OCI-LY3 (cell line): ENCODE measurements around the gene HSPA1L.

Experiments used
- H2AFZ ChIP-seq: fragments of 200-600, 300-600 bp; shearing (Covaris generic); 2 replicates; pipeline ENCODE4 v1.6.0; 2014; ENCODE audit warnings: antibody characterized with exemption, low read depth, low read length
- H3K27ac ChIP-seq: fragments of 200-600, 300-600 bp; sonication (generic); 2 replicates; pipeline ENCODE4 v1.5.1; 2014; ENCODE audit warnings: mild to moderate bottlenecking, low read length, moderate library complexity, mixed read lengths
- H3K27me3 ChIP-seq: fragments of 200-600, 300-600 bp; sonication (generic); 2 replicates; pipeline ENCODE4 v1.6.1; 2014; ENCODE audit warnings: low read depth, low read length, mixed read lengths
- H3K36me3 ChIP-seq: fragments of 200-600, 300-600 bp; sonication (generic); replicated peaks from 2 replicates; pipeline ENCODE3; 2014; ENCODE audit warnings: low read depth, low read length, mixed read lengths
- H3K4me1 ChIP-seq: fragments of 300-600, 200-600 bp; sonication (generic); 2 replicates; pipeline ENCODE4 v1.6.1; 2014; ENCODE audit warnings: low read length, mixed read lengths
- H3K4me2 ChIP-seq: fragments of 200-600, 300-600 bp; sonication (generic); 2 replicates; pipeline ENCODE4 v1.6.1; 2014; ENCODE audit warnings: low read length, mixed read lengths
- H3K4me3 ChIP-seq: fragments of 300-600, 200-600 bp; sonication (generic); 2 replicates; pipeline ENCODE4 v1.5.1; 2014; ENCODE audit warnings: antibody characterized with exemption, mild to moderate bottlenecking, low read length, moderate library complexity
- H3K79me2 ChIP-seq: fragments of 300-600, 200-600 bp; shearing (Covaris generic); 2 replicates; pipeline ENCODE4 v1.6.1; 2014; ENCODE audit warnings: mild to moderate bottlenecking, low read length, mixed read lengths
- H3K9ac ChIP-seq: fragments of 300-600, 200-600 bp; shearing (Covaris generic); 2 replicates; pipeline ENCODE4 v1.6.0; 2014; ENCODE audit warnings: mild to moderate bottlenecking, low read length, moderate library complexity
- H3K9me3 ChIP-seq: fragments of 200-600, 300-600 bp; shearing (Covaris generic); 2 replicates; pipeline ENCODE4 v1.6.1; 2014; ENCODE audit warnings: low read length, mixed read lengths; ENCODE audit not compliant: insufficient read depth
- H4K20me1 ChIP-seq: fragments of 200-600, 300-600 bp; sonication (generic); 2 replicates; pipeline ENCODE4 v1.6.1; 2016; ENCODE audit warnings: low read length, mixed read lengths; ENCODE audit not compliant: insufficient read depth
- CTCF ChIP-seq: fragments of 200-600, 300-600 bp; sonication (generic); IDR thresholded peaks from 2 replicates; pipeline ENCODE4 v1.5.1; 2014; ENCODE audit warnings: antibody characterized with exemption, low read length, low read depth
- EZH2phosphoT487 ChIP-seq: fragments of 200-600 bp; shearing (Covaris generic); IDR thresholded peaks from 2 replicates; pipeline ENCODE4 v1.6.1; 2018; ENCODE audit warnings: antibody characterized with exemption, mixed run types, low read depth

Gene HSPA1L

GRCh38 chr6:31791324-31792089, 23.6 kb downstream of the HSPA1L start:
- Histone ChIP-seq H3K36me3 (peaks cover 5% of the 10 kb centered on the region), H3K9ac (no peak overlapping the region), H3K79me2 (peaks cover 34% of the 10 kb centered on the region), H3K4me1 (peaks cover 25% of the 10 kb centered on the region), H4K20me1 (no peaks in the 10 kb centered on the region), H2AFZ (no peak overlapping the region), H3K27ac (no peak overlapping the region), H3K27me3 (no peaks in the 10 kb centered on the region), H3K4me3 (no peak overlapping the region), H3K9me3 (no peaks in the 10 kb centered on the region), H3K4me2 (no peak overlapping the region)
- TF ChIP-seq EZH2phosphoT487 (no peak), CTCF (peak; percentile 40)

DNA sequence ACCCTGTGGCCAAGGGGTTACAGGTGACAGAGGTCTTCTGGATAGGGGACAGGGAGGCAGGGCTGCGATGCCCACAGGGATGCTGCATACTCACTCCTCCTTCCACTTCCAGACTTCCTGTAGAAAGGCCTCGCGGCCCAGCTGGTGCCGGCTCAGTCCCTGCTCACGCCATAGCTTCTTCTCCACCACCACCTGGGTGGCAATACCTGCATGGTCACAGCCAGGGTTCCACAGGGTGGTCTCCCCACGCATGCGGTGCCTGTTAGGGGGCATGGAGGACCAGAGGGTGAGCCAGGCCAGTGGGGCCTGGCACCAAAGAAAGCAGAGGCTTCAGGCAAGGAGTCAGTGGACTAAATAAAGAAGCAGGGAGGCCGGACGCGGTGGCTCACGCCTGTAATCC, 29.6 kb downstream of the HSPA1L start:
- Histone ChIP-seq H3K4me3 (no peak overlapping the region), H3K4me2 (no peak overlapping the region), H3K27me3 (no peaks in the 10 kb centered on the region), H3K36me3 (peaks cover 23% of the 10 kb centered on the region), H3K9ac (no peak overlapping the region), H4K20me1 (no peaks in the 10 kb centered on the region), H2AFZ (no peak overlapping the region), H3K9me3 (no peaks in the 10 kb centered on the region), H3K4me1 (peaks cover 15% of the 10 kb centered on the region), H3K79me2 (no peaks in the 10 kb centered on the region; the same call in 1 of the 2 replicates), H3K27ac (no peak overlapping the region)
- TF ChIP-seq CTCF (no peak), EZH2phosphoT487 (no peak)

- Histone ChIP-seq H3K79me2 (no peaks in the 10 kb centered on the region; the same call in 1 of the 2 replicates), H4K20me1 (no peaks in the 10 kb centered on the region), H3K4me2 (no peak overlapping the region), H3K27me3 (no peaks in the 10 kb centered on the region), H3K9ac (no peak overlapping the region), H3K4me3 (no peak overlapping the region), H3K4me1 (peaks cover 6% of the 10 kb centered on the region), H2AFZ (no peak overlapping the region), H3K9me3 (no peaks in the 10 kb centered on the region), H3K36me3 (peaks cover 22% of the 10 kb centered on the region), H3K27ac (no peak overlapping the region)
- no peak for TF ChIP-seq EZH2phosphoT487
- TF ChIP-seq CTCF, result no peak
Observed at GRCh38 chr6:31784098-31784925, 30.8 kb downstream of the HSPA1L start.
